PC-3 (cell line): ENCODE data around the gene TMEM256. TPM values are rescaled to one million over a fixed set of nuclear protein-coding genes. Genes with fewer than 3 reads are reported as not detected.
A peak's percentile ranks its signal among the peaks of the same experiment; 100 is the strongest.

Source experiments
- ATAC-seq: fragments of 200-7000 bp; cut with Tn5 transposase; 2 replicates; pipeline ENCODE4 v1.9.1; 2020; ENCODE audit warnings: mild to moderate bottlenecking, moderate library complexity
- Bru-seq: library from RNA; stranded (reverse); fragments of 400-500 nt; gene quantifications from one replicate; lab custom pipeline; 2021; lab: Mats Ljungman, UMichigan
- BruChase-seq, 2 experiments: library from RNA; stranded (reverse); fragments of 400-500 nt; gene quantifications; one replicate each; lab custom pipeline; 2021; lab: Mats Ljungman, UMichigan
- BruUV-seq: library from RNA; stranded (reverse); fragments of 400-500 nt; replicated peaks from 2 replicates; lab custom pipeline; 2021; lab: Mats Ljungman, UMichigan
- CTCF ChIA-PET: fragments of 300-600 bp; sonication (Branson Sonifier 250); formaldehyde crosslinking; loops from one replicate; lab custom pipeline; 2022; ENCODE audit warnings: antibody characterized with exemption; lab: Charles Lee
- POLR2A ChIA-PET: fragments of 300-600 bp; sonication (Branson Sonifier 250); formaldehyde crosslinking; loops from one replicate; lab custom pipeline; 2022; ENCODE audit warnings: antibody characterized with exemption; ENCODE audit not compliant: unreplicated experiment; lab: Charles Lee
- DNase-seq: peaks from one replicate; pipeline ENCODE4 v3.0.0-alpha.2; 2015
- H2AFZ ChIP-seq: fragments of 300-600 bp; sonication (generic); 2 replicates; pipeline ENCODE4 v1.6.0; 2016; ENCODE audit warnings: antibody characterized with exemption, low read length
- H3F3A ChIP-seq: fragments of 300-600 bp; sonication (generic); one replicate; pipeline ENCODE4 v1.6.0; 2017; ENCODE audit warnings: antibody characterized with exemption, low read length, control low read depth, mild to moderate bottlenecking; ENCODE audit not compliant: unreplicated experiment
- H3K27ac ChIP-seq: fragments of 300-600 bp; sonication (generic); 2 replicates; pipeline ENCODE4 v1.5.1; 2016; ENCODE audit warnings: mild to moderate bottlenecking, low read length
- H3K27me3 ChIP-seq: fragments of 300-600 bp; sonication (generic); 2 replicates; pipeline ENCODE4 v1.6.1; 2016; ENCODE audit warnings: low read length, mixed read lengths
- H3K36me3 ChIP-seq: fragments of 300-600 bp; sonication (generic); 2 replicates; pipeline ENCODE4 v1.6.1; 2016; ENCODE audit warnings: low read depth, mixed run types, low read length, mixed read lengths
- H3K4me1 ChIP-seq: fragments of 300-600 bp; sonication (generic); 2 replicates; pipeline ENCODE4 v1.5.1; 2016; ENCODE audit warnings: low read length; ENCODE audit not compliant: insufficient read depth
- H3K4me2 ChIP-seq: fragments of 300-600 bp; sonication (generic); 2 replicates; pipeline ENCODE4 v1.6.0; 2016; ENCODE audit warnings: low read length
- H3K4me3 ChIP-seq: fragments of 300-600 bp; sonication (generic); 2 replicates; pipeline ENCODE4 v1.5.1; 2016; ENCODE audit warnings: mild to moderate bottlenecking, low read length, mixed read lengths
- H3K79me2 ChIP-seq: fragments of 300-600 bp; sonication (generic); 2 replicates; pipeline ENCODE4 v1.6.1; 2017; ENCODE audit warnings: low read length, mixed read lengths
- H3K9ac ChIP-seq: fragments of 300-600 bp; sonication (generic); 2 replicates; pipeline ENCODE4 v1.6.0; 2016; ENCODE audit warnings: mild to moderate bottlenecking, low read length
- H3K9me2 ChIP-seq: fragments of 300-600 bp; sonication (generic); replicated peaks from 2 replicates; pipeline ENCODE4 v1.6.1; 2016; ENCODE audit warnings: mixed run types, low read length, mixed read lengths
- H3K9me3 ChIP-seq: fragments of 300-600 bp; sonication (generic); 2 replicates; pipeline ENCODE4 v1.6.1; 2016; ENCODE audit warnings: low read length, mixed read lengths
- H4K20me1 ChIP-seq: fragments of 300-600 bp; sonication (generic); 2 replicates; pipeline ENCODE4 v1.6.1; 2016; ENCODE audit warnings: low read length, mixed read lengths
- CTCF ChIP-seq: fragments of 300-600 bp; sonication (generic); conservative IDR thresholded peaks from 2 replicates; pipeline ENCODE4 v1.5.1; 2017; ENCODE audit warnings: antibody characterized with exemption, low read depth, mild to moderate bottlenecking, low read length
- EZH2 ChIP-seq: fragments of 300-600 bp; sonication (generic); IDR thresholded peaks from one replicate; pipeline ENCODE4 v1.6.1; 2017; ENCODE audit warnings: antibody characterized with exemption, mild to moderate bottlenecking, low read length; ENCODE audit not compliant: unreplicated experiment
- EZH2phosphoT487 ChIP-seq: fragments of 300-600 bp; sonication (generic); IDR thresholded peaks from 2 replicates; pipeline ENCODE4 v1.6.1; 2018; ENCODE audit warnings: mild to moderate bottlenecking, antibody characterized with exemption, low read length, borderline replicate concordance
- intact Hi-C: fragments of 100-400 bp; cut with micrococcal nuclease; formaldehyde crosslinking; loops from 2 replicates; pipeline ENCODE4 v1.9.0; 2023
- long read RNA-seq: library from polyadenylated mRNA; unstranded; transcript quantifications from one replicate; pipeline ENCODE4 v2.0.0, GENCODE V29; 2021; ENCODE audit not compliant: unreplicated experiment
- total RNA-seq: library from RNA; depleted of rRNA; stranded (reverse); fragments of >200 nt; gene quantifications from 2 replicates; pipeline ENCODE4 v1.2.3, GENCODE V29; 2014; rRNA removed

The TMEM256 gene
- total RNA-seq (56.6 and 82.4 TPM in 2 replicates), Bru-seq, nascent RNA (percentile 85 among the genes with signal in this experiment), BruChase-seq, experiment 1, labeled RNA remaining after a 6-hour chase (percentile 87 among the genes with signal in this experiment), BruChase-seq, experiment 2, labeled RNA remaining after a 2-hour chase (percentile 75 among the genes with signal in this experiment)
- long read RNA-seq, transcript TMEM256-201 (4 exons, 486 nt), result major isoform, 19 of 24 reads
- long read RNA-seq, partial matches to known transcripts, result 2 of 24 reads
- long read RNA-seq, other reads (novel, unspliced or antisense), result 3 of 24 reads

GRCh38 chr17:7403977-7404736, at the start of gene TMEM256:
TSS of gene TMEM256 (minus strand) at chr17:7404097. CDS start at chr17:7404084, 13 bp downstream.
- Histone ChIP-seq H3K27me3 (no peaks in the 10 kb centered on the region), H2AFZ (peak within 1 kb of the TSS; percentile 80), H3K9me2 (no peaks in the 10 kb centered on the region), H3K36me3 (no peaks in the 10 kb centered on the region), H3K79me2 (peaks cover 6% of the 10 kb centered on the region; the same call in 1 of the 2 replicates), H3K4me3 (peak within 1 kb of the TSS; percentile 85), H3K9ac (peak within 1 kb of the TSS; percentile 73), H3K4me1 (peaks cover 9% of the 10 kb centered on the region), H3K4me2 (peak within 1 kb of the TSS; percentile 93), H3K27ac (0 out of 2 replicates have a peak within 1 kb of the TSS, but pooled peaks have one; percentile 13), H3F3A (no peaks in the 10 kb centered on the region), H3K9me3 (no peaks in the 10 kb centered on the region), H4K20me1 (no peaks in the 10 kb centered on the region)
- BruUV-seq, result no TSS peak
- intact Hi-C loops, result loop anchor here (1.0 kb wide), 2 partner anchors 10 to 31 kb away; partner anchors contain the start of genes PLSCR3 and TMEM102
- DNase-seq, result peak; percentile 97
- ATAC-seq, result peak; percentile 87
- POLR2A ChIA-PET, result interaction anchor here (0.5 to 0.7 kb wide), 5 partner anchors 10 to 1935 kb away, joined by 3 to 5 read pairs (median 3); partner anchors contain the start of genes DHX33 and PLSCR3
- TF ChIP-seq EZH2phosphoT487, result no peak
- TF ChIP-seq CTCF, result no peak
- TF ChIP-seq EZH2, result no peak
- CTCF ChIA-PET, result interaction anchor here (0.8 to 1.2 kb wide), 5 partner anchors 10 to 284 kb away, joined by 3 to 6 read pairs (median 4); partner anchors contain the start of genes ACADVL, DLG4 and PLSCR3

GRCh38 chr17:7448461-7448860, 44.6 kb upstream of the TMEM256 start:
- no peaks in the 10 kb centered on the region for H3K9me3 ChIP-seq
- POLR2A ChIA-PET, result no interaction called here
- H4K20me1 ChIP-seq, result no peaks in the 10 kb centered on the region
- DNase-seq (no peak), ATAC-seq (no peak)
- no peaks in the 10 kb centered on the region for H3K9me2 ChIP-seq
- intact Hi-C loops, result no loop called here
- no peaks in the 10 kb centered on the region for H3F3A ChIP-seq
- no peaks in the 10 kb centered on the region for H3K79me2 ChIP-seq
- BruUV-seq, result no TSS peak
- no peak overlapping the region for H3K9ac ChIP-seq
- no peaks in the 10 kb centered on the region for H3K36me3 ChIP-seq
- no peaks in the 10 kb centered on the region for H3K27me3 ChIP-seq
- H3K4me1 ChIP-seq, result no peaks in the 10 kb centered on the region
- H3K4me3 ChIP-seq, result no peak overlapping the region
- no peak overlapping the region for H3K27ac ChIP-seq
- no peak for TF ChIP-seq CTCF
- no peak overlapping the region for H3K4me2 ChIP-seq
- H2AFZ ChIP-seq, result no peak overlapping the region
- CTCF ChIA-PET, result no interaction called here
